Small intestine (tissue), 7 donors: ENCODE data around the gene SCN3B. TPM values are rescaled to one million over a fixed set of nuclear protein-coding genes. Genes with fewer than 3 reads are reported as not detected.
A peak's percentile ranks its signal among the peaks of the same experiment; 100 is the strongest.
"Not testable (repeated sequence)": the region's sequence is repeated elsewhere in the genome, so short reads cannot be mapped to it uniquely, and the experiment has no call there.

Experiments
- DNase-seq, 2 donors: peaks; one replicate each; pipeline versions ENCODE4 v3.0.0 to v3.0.0-alpha.2; 2013
- FAIRE-seq: peaks from 2 replicates; lab custom pipeline; 2012; peaks lifted over from hg19 to GRCh38; lab: Jason Lieb, UNC
- H3K27ac ChIP-seq, 3 donors: one replicate each; pipeline ENCODE4 v1.5.1; 2013; ENCODE audit warnings: low read length in 2 of 3, mild to moderate bottlenecking in 2 of 3, control low read depth in 1 of 3, inconsistent platforms in 1 of 3, low read depth in 1 of 3, moderate library complexity in 1 of 3
- H3K27me3 ChIP-seq, 3 donors: one replicate each; pipeline ENCODE4 v1.6.1; 2013; ENCODE audit warnings: low read length in 3 of 3, inconsistent platforms in 1 of 3; ENCODE audit not compliant: control insufficient read depth in 3 of 3, insufficient read depth in 3 of 3
- H3K36me3 ChIP-seq, 3 donors: one replicate each; pipeline ENCODE4 v1.6.1; 2013; ENCODE audit warnings: low read length in 3 of 3, inconsistent platforms in 1 of 3, low read depth in 1 of 3, mild to moderate bottlenecking in 1 of 3, moderate library complexity in 1 of 3; ENCODE audit not compliant: control insufficient read depth in 3 of 3, insufficient read depth in 2 of 3
- H3K4me1 ChIP-seq, 3 donors: one replicate each; pipeline ENCODE4 v1.6.1; 2013; ENCODE audit warnings: low read length in 2 of 3, inconsistent platforms in 1 of 3, low read depth in 1 of 3, mild to moderate bottlenecking in 1 of 3, moderate library complexity in 1 of 3; ENCODE audit not compliant: control insufficient read depth in 3 of 3, insufficient read depth in 2 of 3
- H3K4me3 ChIP-seq, 3 donors: one replicate each; pipeline ENCODE4 v1.5.1; 2013; ENCODE audit warnings: low read length in 3 of 3, control low read depth in 1 of 3, inconsistent platforms in 1 of 3, low read depth in 1 of 3, mild to moderate bottlenecking in 1 of 3, moderate library complexity in 1 of 3
- H3K9me3 ChIP-seq, 2 donors: one replicate each; pipeline ENCODE4 v1.6.1; 2013; ENCODE audit warnings: low read depth in 1 of 2, low read length in 1 of 2; ENCODE audit not compliant: control insufficient read depth in 2 of 2, insufficient read depth in 1 of 2
- WGBS, 3 donors: extraction: QIAGEN DNeasy Blood & Tissue Kit; methylation state at CpG; one replicate each; pipeline ENCODE4 v1.1.7; 2013; 5-methylcytosine and 5-hydroxymethylcytosine counted together
- polyA plus RNA-seq, 4 donors: library from polyadenylated mRNA; stranded (reverse) in 3 of 4; unstranded in 1 of 4; fragments of 200-250 nt in 3 of 4; fragments of 120-200 nt in 1 of 4; gene quantifications; one replicate each; pipeline versions ENCODE4 v1.2.1 to v1.2.3, GENCODE V29; 2013
- donor health status: healthy with polysubstance abuse.
- donor health status: control.
- donor health status: control.
- donor health status: Bipolar disorder and iron deficiency.
- donor health status: healthy.

SCN3B gene
- polyA plus RNA-seq, 4 donors = under 0.01 to 2.6 (median 0.93) TPM

DNA sequence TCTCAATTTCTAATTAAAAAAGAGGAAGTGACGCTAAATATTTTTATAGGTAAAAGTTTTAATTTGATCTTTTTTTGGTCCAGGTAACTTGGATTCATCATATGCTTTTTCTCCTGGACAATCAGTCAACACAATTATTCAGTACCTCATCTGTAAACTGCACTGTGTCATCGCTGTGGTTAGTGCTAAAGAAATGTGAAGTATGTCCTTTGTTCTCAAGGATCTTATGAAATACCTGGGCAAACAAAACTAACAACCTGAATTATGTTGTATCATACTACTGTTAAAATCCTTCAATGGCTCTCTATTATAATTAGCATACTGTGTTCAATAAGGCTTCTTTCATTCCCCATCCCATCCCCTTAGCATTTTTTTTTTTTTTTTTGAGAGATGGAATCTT lies 19.9 kb upstream of the SCN3B start:
- no peak overlapping the region for H3K4me3 ChIP-seq
- H3K27me3 ChIP-seq = peaks cover 0 to 4% (median 0%) of the 10 kb centered on the region in 3 donors
- 45 to 70% (median 50%) methylated on average over 2 of the region's 2 CpGs for WGBS, 3 donors
- no peaks in the 10 kb centered on the region for H3K36me3 ChIP-seq
- H3K9me3 ChIP-seq = no peaks in the 10 kb centered on the region
- no peak for FAIRE-seq
- DNase-seq = no peak
- H3K4me1 ChIP-seq = no peaks in the 10 kb centered on the region
- no peak overlapping the region for H3K27ac ChIP-seq

DNA sequence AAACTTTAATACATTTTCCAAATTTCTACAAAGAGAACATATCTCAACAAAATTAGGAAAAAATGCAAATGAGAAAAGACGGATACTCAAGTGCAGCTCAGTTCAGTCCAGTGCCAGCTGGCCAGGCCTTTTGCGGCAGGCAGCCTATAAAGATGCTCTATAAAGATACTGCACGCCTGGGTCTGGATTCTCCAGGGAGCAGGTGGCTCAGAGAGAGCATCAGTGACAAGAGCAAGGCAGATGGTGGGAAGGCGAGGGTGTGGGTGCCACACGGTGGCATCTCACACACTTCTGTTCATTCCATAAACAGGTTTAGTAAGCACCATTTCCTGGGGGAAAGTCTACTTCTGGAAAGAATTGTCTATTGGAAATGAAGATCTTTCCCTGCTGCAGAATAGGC lies 18.1 kb upstream of the SCN3B start:
- H3K27ac ChIP-seq = no peak overlapping the region
- H3K4me1 ChIP-seq = no peaks in the 10 kb centered on the region
- DNase-seq (no peak), FAIRE-seq (no peak)
- 76 to 88% (median 77%) methylated on average over 5 of the region's 5 CpGs for WGBS, 3 donors
- H3K4me3 ChIP-seq = no peak overlapping the region
- no peaks in the 10 kb centered on the region for H3K9me3 ChIP-seq
- H3K36me3 ChIP-seq = no peaks in the 10 kb centered on the region
- H3K27me3 ChIP-seq = peaks cover 0 to 4% (median 0%) of the 10 kb centered on the region in 3 donors

DNA sequence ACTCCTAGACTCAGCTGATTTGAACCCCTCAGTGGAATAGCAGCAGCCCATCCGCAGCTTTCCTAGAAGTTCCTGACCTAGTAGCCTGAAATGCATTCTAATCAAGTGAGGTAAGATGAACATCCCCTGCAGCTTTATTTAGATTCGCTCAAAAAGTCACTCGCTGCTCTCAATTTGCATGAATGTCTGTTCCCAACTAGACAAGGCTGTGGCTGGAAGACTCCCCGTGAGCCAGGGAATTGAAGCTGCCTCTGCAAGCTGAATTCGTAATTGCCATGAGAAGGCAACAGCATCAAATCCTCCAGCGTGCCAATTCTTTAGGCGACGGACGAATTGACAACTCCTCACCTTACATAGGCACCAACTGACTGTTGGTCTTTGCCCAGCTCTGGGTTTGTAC lies 17.1 kb upstream of the SCN3B start:
- WGBS, 3 donors = 73 to 89% (median 83%) methylated on average over 9 of the region's 9 CpGs
- FAIRE-seq = no peak

DNA sequence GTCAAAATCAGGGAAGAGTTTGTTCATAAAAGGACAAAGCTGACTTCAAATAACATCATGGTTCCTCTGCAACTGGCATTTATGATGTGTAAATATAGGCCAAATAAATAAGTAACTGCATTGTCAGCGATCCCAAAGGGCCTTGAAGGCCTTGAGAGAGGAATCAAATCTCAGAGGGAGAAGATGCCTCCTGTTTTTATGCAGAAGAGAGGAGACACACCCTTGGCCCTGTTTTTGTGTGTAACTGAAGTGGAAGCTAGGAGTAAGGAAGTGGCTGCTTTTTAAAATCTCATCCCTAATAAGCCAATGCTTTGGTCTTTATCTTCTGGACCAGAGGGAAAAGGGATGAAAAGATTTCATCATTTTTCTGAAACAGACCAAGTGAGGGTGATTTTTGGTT lies 15.7 kb upstream of the SCN3B start:
- no peak for FAIRE-seq
- H3K4me3 ChIP-seq = no peak overlapping the region
- H3K27ac ChIP-seq = no peak overlapping the region
- no peak for DNase-seq
- WGBS, 3 donors = 24 to 52% (median 25%) methylated on average over 1 of the region's 1 CpG
- peaks cover 0 to 10% (median 0%) of the 10 kb centered on the region in 3 donors for H3K4me1 ChIP-seq
- H3K27me3 ChIP-seq = peaks cover 0 to 1% (median 0%) of the 10 kb centered on the region in 3 donors
- H3K9me3 ChIP-seq = no peaks in the 10 kb centered on the region
- no peaks in the 10 kb centered on the region for H3K36me3 ChIP-seq

More for the DNA sequence above, 17.1 kb upstream of the SCN3B start:
- DNase-seq = no peak
- Histone ChIP-seq H3K27me3 (peaks cover 0 to 4% (median 0%) of the 10 kb centered on the region in 3 donors), H3K36me3 (no peaks in the 10 kb centered on the region), H3K27ac (no peak overlapping the region), H3K9me3 (no peaks in the 10 kb centered on the region), H3K4me3 (no peak overlapping the region), H3K4me1 (no peaks in the 10 kb centered on the region)

DNA sequence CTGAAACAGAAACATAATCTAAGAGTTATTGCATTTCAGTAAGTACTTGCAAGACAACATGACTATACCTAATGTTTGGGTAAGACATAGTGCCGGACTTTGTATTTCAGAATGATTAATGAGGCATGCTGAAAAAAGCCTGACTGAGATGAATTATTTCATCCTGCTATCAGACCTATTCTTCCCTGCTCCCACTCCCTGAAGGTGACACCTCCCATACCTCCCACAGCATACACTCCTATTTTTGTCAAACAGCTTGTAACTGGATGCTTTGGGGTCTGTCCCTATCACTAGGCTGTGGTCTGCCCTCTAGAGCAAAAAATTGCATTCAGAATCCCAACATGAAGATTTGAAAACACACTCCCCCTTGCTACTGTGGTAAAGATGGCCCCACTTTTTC lies 10.9 kb upstream of the SCN3B start:
- no peak for FAIRE-seq

DNA sequence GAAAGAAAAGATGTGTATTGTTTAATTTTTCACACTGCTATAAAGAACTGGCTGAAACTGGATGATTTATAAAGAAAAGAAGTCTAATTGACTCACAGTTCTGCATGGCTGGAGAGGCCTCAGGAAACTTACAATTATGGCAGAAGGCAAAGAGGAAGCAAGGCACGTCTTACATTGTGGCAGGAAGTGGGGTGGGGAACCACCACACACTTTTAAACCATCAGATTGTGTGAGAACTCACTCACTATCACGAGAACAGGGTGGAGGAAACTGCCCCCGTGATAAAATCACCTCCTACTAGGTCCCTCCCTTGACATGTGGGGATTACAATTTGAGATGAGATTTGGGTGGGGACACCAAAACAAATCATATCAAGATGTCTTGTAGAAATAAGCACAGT lies 5.5 kb upstream of the SCN3B start:
- H3K4me3 ChIP-seq, FAIRE-seq, H3K27ac ChIP-seq, H3K36me3 ChIP-seq, H3K9me3 ChIP-seq, H3K4me1 ChIP-seq, H3K27me3 ChIP-seq: not testable (repeated sequence)
- WGBS, 3 donors = 19 to 32% (median 22%) methylated on average over 3 of the region's 3 CpGs
- peak in 1 of 2 donors; percentile 5 for DNase-seq

More for the DNA sequence above, 10.9 kb upstream of the SCN3B start:
- WGBS, 3 donors = 24 to 53% (median 45%) methylated on average over 1 of the region's 1 CpG
- peaks cover 0 to 13% (median 0%) of the 10 kb centered on the region in 3 donors for H3K4me1 ChIP-seq
- peaks cover 0 to 4% of the 10 kb centered on the region in 2 donors for H3K9me3 ChIP-seq
- no peak overlapping the region for H3K4me3 ChIP-seq
- H3K27ac ChIP-seq = peak overlapping the region in 1 of 3 donors; percentile 40
- peak in 1 of 2 donors; percentile 30 for DNase-seq
- H3K27me3 ChIP-seq = no peaks in the 10 kb centered on the region
- no peaks in the 10 kb centered on the region for H3K36me3 ChIP-seq

DNA sequence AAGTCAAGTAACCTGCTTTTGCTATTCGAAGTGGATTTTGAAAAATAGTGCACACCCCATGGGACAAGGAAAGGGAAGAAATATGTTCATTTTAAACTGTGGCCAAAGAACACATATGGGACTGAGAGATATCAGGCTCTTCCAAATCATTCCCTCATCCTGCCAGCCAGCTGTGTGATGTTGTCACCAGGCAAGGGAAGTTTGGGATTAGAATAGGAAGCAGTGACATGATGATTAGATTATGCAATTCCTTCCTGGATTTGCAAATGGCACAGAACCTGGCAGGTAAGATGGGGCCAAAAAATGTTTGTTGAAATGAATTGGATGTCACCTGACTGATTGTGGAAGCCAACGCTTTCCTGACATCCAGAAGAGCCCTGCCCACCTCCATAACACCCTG lies 4.9 kb upstream of the SCN3B start:
- no peak for DNase-seq
- Histone ChIP-seq H3K36me3 (no peaks in the 10 kb centered on the region), H3K4me3 (no peak overlapping the region), H3K9me3 (peaks cover 0 to 4% of the 10 kb centered on the region in 2 donors), H3K4me1 (peaks cover 0 to 9% (median 0%) of the 10 kb centered on the region in 3 donors), H3K27ac (no peak overlapping the region), H3K27me3 (peaks cover 0 to 4% (median 0%) of the 10 kb centered on the region in 3 donors)
- WGBS, 3 donors = 67 to 85% (median 69%) methylated on average over 2 of the region's 2 CpGs
- FAIRE-seq = no peak

DNA sequence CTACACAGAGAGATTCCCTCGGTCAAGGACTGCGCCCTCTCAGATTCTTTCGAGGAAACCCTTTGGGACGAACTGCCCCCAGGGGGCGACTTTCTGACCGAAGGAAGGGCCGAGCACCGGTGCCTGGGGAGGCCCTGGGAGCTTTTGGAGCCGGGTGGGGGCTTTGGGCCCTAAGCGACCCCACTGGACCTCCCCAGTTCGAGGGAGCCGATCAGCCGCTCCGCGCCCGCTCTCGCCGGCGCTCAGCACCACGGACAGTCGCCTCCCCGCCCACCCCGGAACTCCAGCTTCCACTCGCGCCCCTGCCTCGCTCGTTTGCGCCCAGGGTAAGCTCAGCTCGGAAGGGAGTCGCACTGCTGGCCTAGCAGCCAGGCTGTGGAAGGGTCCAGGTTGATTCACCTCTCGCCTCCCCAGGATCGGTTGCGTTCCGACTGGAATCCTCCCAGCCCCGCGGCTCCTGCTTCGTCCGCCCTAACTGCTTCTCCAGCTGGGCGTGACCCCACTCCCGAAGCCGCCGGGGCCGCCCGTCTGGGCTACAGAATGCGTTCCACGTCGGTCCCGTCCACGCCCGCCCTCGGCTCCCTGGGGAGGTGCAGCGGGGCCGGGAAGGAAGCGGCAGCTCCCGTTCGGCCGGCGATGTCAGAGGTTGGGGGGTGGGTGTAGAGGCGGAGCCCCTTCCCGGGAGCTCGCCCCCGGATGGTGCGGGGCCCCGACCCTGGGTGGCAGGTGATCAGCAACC lies 428 bp downstream of the SCN3B start:
- WGBS, 3 donors = 1% methylated on average over 61 to 64 of the region's 64 CpGs
- Histone ChIP-seq H3K4me1 (peaks cover 0 to 15% (median 5%) of the 10 kb centered on the region in 3 donors), H3K27ac (peak overlapping the region in 1 of 3 donors; percentile 81), H3K27me3 (peaks cover 6 to 17% (median 10%) of the 10 kb centered on the region in 3 donors), H3K9me3 (no peaks in the 10 kb centered on the region), H3K4me3 (peak overlapping the region in 2 of 3 donors; percentile 50 to 59), H3K36me3 (no peaks in the 10 kb centered on the region)
- peak; percentile 24 to 85 for DNase-seq
- no peak for FAIRE-seq
